Stimulated activated CD8-positive, alpha-beta memory T cell treated with anti-CD3 and anti-CD28 coated beads, Interleukin-4, amount 100 ng/mL, for 1 hour (primary cell): ENCODE results near the gene MVB12B.

ENCODE experiments used
- DNase-seq, 2 donors: peaks; one replicate each; pipeline ENCODE4 v3.0.0-alpha.2; 2020; ENCODE audit warnings: low read depth in 2 of 2, low spot score in 1 of 2

Gene MVB12B

DNA sequence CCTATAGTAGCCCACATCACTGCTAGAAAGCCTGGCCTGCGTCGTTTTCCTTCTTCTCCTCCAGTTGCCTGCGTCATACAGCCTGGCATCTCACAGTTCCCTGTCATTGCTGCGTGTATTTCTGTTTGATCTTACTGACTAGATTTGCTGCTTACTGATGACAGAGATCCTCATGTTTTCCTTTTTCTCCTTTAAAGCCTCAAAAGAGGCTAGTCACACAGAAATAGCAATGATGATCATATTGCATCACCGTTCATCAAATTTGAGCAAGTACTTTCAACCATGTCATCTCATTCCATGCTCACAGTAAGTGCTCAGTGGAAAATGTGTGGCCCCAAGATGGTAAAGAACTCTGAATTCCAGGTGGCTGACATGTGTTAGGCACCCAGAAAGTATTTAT lies 76.8 kb downstream of the MVB12B start:
- no peak for DNase-seq

DNA sequence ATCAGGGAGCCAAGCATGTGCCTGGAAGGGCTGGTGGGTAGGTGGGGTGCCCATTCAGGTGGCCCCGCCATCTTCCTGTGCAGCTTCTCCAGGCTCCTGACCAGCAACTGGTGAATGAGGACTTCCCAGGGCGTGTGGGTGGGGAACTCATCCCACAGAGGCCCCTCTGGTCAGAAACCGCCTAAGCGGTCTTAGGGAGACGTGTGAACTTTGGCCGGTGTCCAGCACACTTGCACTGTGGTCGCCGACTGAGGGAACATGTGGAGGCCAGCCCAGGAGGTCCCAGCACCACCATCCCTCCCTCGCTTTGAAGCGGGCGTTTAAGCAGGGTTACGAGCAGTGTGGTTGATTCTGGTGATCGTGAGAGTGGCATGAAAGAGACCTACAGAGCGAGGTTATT lies 77.8 kb downstream of the MVB12B start:
- no peak for DNase-seq

DNA sequence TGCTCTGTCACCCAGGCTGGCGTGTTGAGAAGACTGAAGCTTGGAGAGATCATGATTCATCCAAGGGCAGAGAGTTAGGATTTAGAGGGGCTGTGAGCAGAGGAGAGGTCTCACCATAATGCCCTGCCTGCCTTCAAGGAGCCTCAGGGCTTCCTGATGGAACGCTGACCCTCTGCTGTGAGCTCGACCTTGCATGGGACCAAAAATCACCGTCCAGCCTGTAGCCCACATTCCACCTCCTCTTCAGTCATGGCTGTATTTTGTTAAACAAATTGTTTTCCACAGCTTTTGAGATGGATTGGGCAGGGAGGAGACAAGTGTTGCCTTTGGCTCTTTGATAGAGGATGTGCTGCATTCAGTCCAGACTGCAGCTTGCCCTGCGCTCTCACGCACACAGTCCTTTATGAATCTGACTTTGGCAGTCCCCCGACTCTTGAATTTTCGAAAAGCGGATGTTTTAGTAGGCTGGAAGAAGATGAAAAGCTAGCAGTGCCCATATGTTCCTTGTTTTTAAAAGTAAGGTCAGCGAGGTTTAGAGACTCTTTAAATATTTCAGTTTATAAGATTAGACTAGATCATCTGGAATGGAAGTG lies 79.5 kb downstream of the MVB12B start:
- no peak for DNase-seq

DNA sequence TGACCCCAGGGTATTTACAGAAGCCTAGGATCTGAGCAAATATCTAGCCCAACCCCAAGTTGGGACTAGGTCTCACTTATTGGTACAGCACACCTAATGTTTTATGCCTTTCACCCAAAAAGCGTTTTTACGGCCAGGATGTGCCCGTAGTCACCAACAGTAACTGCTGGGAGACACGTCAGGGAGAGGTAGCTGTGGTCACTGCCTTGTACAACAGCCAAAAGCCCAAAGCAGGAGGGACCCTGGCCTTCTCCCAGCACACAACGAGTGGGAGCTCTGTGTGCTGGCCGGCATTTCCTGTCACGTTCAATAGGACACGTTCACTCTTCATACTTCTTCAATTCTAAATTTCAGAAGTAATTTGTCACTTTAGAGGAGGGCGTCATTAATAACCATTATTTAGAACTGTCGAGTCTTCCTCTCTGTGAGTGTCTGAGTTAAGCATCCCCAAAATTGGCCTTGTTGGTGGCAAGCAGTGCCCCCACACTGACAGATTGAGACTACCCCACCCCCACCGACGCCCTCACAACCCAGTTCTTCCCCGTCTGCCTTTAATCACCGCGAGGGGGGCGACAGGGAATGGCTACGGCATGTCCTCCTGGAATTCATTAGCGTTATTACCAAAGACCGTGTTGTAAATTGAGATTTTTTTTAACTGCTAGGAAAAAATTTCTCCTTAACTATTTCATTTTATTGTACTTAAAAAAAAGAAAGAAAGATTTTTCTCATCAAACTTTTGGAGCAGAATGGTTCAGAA lies 80.7 kb downstream of the MVB12B start:
- DNase-seq: no peak

DNA sequence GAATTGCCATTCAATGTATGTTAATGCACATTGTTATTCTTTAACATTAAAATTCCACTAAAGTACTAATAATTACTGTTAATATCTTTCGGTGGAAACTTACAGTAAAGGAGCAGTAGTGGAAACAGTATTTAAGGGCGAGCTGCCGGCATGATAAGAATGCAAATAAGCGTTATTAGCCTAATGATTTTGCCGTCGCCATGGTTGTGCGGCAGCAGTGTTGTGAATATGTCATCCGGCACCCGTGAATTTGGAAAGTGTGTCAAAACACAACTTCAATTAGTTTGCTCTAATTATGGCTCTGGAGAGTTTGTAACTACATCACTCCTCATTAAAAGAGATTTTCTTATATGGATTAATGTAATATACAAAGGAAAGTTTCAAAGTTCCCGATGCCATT lies 81.4 kb downstream of the MVB12B start:
- no peak for DNase-seq

DNA sequence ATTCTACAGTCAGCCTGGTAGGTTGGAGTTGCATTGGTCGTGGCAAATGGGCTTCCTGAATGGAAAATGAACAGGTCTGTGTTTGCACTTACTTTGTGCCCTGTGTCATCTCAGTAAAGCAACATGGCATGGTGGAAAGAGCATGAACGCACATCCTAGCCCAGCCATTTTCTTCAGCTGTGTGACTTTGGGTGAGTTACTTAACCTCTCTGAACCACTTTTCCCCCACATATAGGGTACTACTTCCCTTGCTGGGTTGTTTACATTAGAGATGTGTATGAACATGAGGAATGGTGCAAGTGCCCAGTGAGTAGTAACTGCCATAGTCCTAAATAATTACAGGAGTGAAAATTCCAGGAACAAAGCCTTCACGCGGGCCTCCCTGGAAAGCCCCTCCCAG lies 83.6 kb downstream of the MVB12B start:
- DNase-seq: no peak

DNA sequence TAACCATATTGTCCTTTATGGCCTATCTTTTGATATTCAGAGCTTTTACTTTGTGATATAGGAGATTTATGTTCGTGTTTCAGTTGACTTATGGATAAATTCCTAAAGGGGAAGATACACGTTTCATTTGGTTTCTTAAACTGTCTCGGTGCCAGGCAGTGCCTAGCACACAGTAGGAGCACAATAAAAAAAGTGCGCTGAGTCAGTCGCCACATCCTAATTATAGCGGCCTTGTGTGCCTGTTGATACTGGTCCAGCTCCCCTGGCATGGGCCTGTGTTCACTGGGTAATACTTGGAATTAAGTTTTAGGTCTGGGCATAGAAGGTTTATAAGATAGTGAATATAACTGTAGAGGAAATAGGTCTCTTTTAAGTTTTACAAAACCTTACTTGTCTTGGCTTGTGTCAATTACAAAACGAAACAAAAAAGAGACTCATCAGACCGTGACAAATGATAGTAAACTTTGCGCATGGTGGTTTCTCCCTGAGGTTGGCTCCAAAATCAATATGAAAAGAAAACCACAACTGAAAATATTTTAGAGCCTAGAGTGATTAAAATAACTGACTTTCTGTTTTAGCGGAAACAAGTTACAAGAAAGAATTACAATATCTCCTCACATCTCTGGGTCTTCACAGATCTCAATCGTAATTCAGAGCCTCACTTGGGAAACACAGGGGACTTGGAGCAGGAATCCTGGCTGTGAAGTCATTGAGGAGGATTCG lies 84.8 kb downstream of the MVB12B start:
- DNase-seq: no peak

DNA sequence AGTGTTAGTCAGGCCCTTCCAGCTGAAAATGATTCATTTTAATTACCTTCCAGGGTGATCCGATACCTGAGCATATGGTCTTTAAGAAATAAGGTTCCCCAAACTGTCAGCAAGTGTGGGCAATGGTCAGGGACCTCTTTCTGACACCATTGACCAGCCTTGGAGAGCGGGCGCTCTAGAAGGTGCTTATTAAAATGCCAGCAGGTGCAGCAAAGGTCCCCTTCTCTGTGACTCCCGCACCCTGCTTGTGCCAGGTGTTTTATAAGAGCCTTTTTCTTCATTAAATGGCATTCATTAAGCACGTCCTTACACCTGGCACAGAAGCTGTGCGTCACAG lies 85.3 kb downstream of the MVB12B start:
- no peak for DNase-seq

DNA sequence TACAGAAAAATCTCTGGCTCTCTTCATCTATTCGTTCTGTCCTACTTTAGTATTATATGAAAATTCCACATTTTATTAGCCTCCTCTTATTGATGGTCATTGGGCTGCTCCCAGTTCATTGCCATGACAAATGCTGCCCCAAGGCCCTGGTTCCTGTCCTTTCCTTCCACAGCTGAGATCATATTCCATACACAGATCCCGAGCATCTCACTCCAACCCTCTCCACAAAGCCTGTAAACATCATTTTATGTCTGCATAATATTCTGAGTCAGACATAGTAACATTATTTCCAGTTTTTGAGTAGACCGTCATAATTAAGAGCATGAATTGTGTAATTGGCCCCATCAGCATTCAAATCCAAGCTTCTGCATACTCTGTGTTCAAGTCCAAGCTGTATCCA lies 86.3 kb downstream of the MVB12B start:
- DNase-seq: no peak

DNA sequence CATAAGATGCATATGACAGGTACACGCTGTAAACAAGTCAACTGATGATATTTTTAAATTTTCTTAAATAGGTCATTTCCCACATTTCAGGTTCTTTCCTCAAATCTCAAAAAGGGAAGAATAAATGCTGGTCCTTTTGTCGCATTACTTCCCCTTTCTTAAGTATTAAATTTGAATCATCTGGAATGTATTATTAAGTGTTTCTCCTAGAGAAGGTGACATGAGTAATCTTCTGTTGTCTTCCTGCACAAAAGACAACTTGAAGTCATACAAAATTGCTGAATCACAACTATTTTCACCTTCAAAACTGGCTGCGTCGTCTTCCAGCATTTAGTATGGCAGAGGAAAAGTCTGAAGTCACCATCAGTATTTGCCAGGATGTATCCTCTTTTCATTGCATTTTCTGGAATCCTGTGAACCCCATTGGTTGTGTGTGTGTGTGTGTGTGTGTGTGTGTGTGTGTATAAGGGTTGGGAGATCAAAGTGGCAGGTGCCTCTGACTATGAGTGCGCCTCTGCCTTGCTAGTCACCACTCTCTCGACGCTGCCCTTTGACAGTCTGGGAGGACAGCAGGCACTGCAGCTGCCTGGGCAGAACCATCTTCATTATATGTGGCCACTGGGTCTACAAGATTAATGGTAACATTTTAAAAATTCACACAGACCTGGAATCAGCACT lies 86.9 kb downstream of the MVB12B start:
- DNase-seq: no peak

DNA sequence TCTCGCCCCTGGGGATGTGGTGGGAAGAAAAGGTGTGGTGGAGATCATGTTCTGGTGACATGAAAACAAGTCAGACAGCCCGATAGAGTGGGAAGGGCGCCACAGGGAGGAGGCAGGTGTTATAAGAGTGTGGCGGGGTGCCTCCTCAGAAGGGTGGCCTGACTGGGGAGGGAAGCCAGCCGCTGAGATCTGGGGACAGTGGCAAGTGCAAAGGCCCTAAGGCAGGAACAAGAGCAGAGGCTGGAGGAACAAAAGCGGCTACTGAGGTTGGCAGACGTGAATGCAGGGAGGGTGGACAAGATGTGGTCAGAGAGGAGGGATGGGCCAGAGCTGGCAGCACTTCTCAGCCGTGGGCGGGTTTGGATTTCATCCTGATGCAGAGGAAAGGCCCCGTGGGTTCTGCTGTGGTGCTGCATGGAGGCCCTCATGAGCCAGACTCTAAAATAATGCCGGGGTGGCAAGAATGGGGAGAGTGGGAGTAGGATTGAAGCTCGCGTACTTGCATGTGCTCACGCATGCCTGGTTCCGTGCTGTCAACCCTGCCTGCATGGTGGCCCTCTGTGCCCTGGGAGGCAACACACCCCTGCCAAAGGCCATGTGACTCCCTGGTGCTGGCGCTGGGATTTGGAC lies 89.2 kb downstream of the MVB12B start:
- DNase-seq: no peak

DNA sequence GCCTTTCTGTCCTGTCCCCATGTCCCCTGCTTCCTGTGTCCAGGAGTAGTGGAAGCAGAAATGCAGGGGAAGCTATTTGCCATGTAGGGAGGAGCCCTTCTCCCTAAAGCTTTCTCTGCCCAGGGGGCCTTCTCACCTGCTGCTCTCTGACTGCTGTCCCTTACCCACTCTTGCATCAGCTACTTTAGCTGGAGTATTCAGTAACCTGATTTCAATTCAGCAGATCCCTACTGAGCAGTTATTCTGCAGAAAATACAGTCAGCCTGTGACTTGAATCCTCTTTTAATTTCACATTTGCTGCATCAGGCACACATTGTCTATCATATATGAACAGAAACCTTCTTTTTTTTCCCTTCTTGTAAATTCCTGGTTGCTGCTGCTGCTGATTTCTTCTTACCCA lies 90.4 kb downstream of the MVB12B start:
- DNase-seq: no peak

DNA sequence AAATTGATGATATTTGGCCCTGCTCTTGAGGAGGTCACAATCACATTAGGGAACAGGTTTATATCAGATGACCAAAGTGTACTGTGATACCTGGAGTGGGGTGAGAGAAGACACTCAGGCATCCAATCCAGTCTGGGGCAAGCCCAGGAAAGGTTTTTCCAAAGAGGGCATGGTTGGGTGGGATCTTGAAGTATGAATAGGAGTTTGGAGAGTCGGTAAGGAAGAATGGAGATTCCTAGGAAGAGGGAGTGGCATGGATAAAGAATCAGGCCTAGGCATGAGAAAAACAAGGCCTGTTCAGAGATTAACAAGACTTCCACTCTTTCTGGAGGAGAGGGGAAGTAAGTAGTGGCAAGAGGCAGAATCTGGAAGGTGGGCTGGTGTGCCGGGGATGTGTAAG lies 91.1 kb downstream of the MVB12B start:
- no peak for DNase-seq

DNA sequence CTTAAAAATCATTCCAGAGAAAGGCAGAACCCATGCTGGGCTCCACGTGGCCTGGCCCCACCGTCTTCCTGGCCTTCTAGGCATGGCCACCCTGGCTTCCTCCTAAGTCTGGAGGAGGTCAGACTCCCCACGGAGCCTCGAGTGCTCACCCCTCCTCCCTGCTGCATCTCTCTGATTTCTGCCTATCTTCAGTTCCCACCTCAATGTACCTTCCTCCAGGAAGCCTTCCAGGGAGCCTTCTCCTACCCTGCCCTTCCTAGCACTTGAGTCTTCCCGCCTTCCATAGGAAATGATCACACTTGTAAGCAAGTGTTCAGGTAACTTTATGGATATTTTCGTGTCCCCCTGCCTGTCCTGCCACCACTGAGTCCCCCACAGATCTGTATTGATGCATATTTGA lies 92.0 kb downstream of the MVB12B start:
- no peak for DNase-seq

DNA sequence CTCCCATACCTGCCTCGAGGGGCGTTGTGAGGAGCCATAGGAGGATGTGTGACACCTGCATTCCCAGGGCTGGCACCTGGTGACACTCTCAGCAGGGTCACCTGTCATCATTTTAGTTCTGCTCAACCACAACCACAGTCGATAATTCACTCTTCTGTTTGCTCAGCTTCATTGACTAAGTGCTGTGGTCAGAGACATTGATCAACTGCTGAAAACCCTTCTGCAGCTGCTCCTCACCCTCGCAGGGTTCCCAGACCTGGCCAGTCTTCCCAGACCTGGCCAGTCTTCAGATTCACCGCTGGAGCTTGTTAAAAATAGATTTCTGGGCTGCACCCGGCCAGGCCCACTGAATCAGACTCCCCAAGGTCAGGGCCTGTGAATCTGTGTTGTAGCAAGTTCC lies 92.8 kb downstream of the MVB12B start:
- no peak for DNase-seq

DNA sequence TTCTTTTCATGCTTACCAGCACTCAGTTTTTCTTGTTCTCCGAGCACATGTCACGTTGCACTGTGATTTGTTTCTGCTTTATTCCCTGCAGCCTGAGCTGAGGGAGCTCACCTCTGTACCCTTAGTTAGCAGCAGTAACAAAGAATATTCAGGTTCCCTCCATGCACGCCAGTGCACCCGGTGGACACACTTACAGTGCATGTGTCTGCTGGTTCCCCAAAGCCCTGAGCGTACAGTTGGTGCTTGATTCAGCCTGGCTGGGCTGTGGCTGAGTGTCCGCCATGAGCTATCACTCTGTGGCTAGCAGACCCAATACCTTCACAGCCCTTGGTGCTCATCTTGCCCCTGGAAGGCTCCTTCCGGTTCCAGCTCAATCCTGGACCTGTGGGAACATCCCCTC lies 93.5 kb downstream of the MVB12B start:
- DNase-seq: no peak

DNA sequence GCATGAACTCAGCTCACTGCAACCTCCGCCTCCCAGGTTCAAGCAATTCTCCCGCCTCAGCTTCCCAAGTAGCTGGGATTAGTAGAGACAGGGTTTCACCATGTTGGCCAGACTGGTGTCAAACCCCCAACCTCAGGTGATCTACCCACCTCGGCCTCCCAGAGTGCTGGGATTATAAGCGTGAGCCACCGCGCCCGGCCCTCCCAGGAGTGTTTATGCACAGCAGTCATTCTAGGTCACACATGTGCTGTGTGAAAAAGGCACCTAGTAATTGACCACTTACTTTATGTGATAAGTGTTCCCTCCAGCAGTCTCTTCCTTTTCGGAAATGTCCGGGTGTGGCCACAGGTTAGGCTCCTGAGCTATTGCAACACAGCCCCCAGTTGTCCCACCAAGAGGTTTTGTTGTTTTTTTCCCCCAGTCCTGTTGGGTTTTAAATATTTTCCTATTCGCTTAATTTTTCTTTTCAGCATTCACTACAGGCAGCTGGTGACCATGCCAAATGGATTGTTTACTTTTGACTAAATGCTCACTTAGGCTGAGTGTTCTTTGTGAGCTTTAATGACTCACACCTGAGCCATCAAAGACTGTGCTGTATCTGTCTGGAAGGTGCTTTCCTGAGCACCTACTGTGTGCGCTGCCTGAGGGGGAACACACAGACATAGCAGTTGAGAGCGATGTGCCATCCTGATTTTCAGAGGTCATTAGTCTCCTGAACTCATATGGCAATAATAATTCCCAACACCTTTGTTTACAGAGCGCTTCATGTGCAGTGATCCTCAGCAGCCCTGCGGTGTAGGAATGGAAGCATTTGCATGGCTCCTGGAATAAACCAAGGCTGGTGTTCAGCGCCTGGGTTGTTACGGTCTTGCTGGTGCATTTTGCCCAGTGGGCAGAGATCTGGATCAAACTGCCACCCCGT lies 94.3 kb downstream of the MVB12B start:
- no peak for DNase-seq

DNA sequence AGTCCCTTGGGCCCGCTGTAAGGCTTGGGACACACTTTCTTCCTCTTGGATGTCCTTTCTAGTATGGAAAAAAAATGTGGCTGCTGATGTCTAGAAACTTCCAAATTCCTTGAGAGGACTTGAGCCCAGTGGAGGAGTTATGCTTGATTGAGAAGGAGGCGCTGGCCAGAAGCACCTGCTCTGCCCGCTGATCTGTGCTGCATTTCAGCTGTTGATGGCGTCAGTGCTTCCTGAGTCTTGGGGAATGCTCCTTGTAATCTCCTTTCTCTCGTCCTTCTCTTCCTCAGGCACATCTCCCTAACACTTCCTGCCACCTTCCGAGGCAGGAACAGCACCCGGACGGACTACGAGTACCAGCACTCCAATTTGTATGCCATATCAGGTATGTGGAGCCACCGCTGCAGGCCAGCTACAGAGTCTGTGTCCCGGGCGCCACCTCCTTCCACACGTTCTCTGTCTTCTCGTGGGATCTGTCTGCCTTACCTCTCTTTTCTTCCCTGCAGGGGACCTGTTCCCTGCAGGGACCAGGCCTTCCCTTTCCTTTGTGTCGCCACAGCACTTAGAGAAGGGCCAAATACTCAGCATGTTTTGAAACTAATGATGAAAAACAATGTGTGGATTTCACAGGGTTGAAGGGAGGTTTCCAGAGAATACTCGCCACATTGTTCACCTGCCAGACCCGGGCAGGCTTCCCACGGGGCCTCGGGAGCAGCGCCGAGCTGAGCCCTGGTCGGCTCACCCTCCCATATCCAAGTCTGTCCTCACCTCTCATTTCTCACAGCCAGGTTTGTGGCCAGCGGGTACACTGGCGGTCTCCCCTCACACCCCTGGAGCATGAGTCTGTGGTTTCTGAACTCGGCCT lies 95.2 kb downstream of the MVB12B start:
- no peak for DNase-seq

DNA sequence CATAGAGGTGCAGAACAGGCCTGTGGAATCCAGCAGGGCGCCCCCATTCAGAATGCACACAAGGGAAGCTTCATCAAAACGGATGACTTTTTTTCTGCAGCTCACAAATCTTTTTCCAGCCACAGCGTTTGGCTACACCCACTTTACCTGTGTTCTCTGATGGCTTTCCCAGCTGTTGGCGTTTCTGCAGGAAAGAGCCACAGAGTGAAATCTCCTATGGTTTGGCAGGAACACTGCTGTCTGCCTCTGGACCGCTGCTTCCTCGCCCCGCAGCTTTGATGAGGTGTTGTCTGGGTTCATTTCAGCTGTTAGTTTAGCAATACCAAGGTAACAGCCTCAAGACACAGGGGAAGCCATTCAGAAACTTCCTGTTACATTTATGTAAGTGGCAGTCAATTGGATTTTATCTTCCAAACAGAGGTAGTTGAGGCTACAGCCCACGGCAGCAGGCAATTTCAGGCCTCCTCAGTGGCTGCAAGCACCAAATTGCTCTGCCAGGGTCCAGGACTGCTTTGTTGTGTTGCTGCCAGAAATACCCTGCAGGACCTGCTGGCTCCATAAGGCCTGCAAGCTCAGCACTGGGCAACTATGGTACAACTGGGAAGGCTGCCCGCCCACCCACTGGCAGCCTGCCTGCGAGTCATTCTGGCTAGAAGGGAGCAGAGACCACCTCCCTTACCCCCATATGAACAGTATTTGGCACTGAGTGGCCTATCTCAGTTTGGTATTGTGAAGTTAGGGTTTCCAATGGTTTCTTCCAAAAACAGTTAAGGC lies 96.7 kb downstream of the MVB12B start:
- no peak for DNase-seq
